ENCODE measurements around the gene HEG1. TPM values are rescaled to one million over a fixed set of nuclear protein-coding genes. Genes with fewer than 3 reads are reported as not detected.

Gene HEG1
- total RNA-seq, 1 experiment from 2014 or later: 23.3 TPM

DNA sequence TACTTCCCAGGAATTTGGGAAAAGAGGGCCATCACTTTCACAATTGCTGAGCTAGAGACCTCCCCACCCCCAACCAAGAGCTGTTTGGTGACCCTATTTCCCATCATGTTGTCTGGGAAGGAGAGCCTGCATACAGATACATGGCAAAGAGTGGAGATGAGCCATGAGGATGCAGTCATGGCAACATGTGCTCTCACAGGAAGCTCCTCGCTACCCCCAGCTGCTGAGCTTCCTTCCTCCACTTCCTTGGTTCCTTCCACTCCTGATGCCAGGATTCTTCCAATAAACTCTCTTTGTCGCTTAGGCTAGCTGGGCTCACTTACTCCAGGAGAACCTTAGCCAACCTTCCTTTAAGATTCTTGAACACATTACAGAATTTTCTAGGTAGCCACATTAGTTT lies 72.9 kb downstream of the HEG1 start:
- Histone ChIP-seq H3K27me3 (no peaks in the 10 kb centered on the region), H3K4me1 (peaks cover 12% of the 10 kb centered on the region), H3K36me3 (peaks cover 30% of the 10 kb centered on the region), H3K4me3 (no peak overlapping the region), H3K9me3 (replicated peaks) (no peaks in the 10 kb centered on the region), H3K27ac (no peak overlapping the region)
- DNase-seq: no peak

DNA sequence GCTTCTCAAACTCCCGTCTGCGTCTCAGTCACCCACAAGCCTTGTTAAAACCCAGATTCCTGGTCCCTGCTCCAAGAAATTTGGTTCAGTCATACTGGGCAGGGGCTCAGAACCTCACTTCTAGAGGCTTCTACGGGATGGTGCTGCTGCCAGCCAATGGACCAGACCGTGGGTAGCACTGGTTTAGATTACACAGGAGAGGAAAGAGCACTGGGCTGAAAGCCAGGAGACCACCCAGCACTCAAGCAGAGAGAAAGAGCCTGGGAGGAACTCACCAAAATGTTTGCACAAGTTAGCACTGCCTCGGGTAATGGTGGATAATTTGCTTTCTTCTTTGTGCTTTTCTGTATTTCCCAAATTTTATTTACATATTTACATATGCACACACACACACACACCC lies 74.3 kb downstream of the HEG1 start:
- Histone ChIP-seq H3K4me3 (no peak overlapping the region), H3K27ac (no peak overlapping the region), H3K4me1 (peaks cover 12% of the 10 kb centered on the region), H3K9me3 (replicated peaks) (no peaks in the 10 kb centered on the region), H3K36me3 (peaks cover 40% of the 10 kb centered on the region), H3K27me3 (no peaks in the 10 kb centered on the region)
- peak; percentile 36 to 42 for DNase-seq

DNA sequence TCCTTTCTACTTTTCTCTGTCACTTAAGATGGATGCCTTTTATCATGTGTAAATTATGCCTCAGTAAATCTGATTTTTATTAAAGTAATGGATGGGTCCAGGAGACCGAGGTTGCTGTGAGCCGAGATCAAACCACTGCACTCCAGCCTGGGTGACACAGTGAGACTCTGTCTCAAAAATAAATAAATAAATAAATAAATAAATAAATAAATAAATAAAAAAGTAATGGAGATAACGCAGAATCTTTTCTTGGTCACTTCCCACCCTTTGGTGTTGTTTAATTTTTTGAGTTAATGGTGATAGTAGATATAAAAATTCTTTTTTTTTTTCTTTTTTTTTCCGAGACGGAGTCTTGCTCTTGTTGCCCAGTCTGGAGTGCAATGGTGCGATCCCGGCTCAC lies 77.2 kb downstream of the HEG1 start:
- Histone ChIP-seq H3K36me3 (peaks cover 40% of the 10 kb centered on the region), H3K27ac (no peak overlapping the region), H3K9me3 (replicated peaks) (no peaks in the 10 kb centered on the region), H3K4me3 (no peak overlapping the region), H3K27me3 (no peaks in the 10 kb centered on the region), H3K4me1 (no peaks in the 10 kb centered on the region)
- DNase-seq: no peak

- no peak overlapping the region for H3K4me3 ChIP-seq
- no peak overlapping the region for H3K27ac ChIP-seq
- H3K9me3 ChIP-seq (replicated peaks): no peaks in the 10 kb centered on the region
- no peaks in the 10 kb centered on the region for H3K4me1 ChIP-seq
- H3K27me3 ChIP-seq: no peaks in the 10 kb centered on the region
- no peak for DNase-seq
- peaks cover 42% of the 10 kb centered on the region for H3K36me3 ChIP-seq
Observed at GRCh38 chr3:124976383-124976782, 79.4 kb downstream of the HEG1 start.

DNA sequence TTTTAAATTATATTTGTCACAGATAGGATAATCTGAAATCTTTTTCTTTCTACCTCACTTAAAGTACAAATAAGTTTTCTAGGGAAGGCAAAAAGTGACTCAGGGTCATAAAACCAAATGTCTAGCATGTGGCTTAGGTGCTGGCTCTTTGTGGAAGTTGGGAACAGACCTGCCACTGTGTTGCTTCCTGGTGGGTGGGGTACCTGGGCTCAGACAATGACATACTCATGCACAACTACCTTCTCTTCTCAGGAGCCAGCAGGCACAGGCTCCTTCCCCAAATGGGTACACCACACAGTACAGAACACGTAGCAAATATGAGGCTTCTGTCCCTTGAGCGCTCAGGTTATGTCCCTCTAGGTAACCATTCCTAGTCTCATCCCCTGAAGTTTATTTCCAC lies 81.1 kb downstream of the HEG1 start:
- no peaks in the 10 kb centered on the region for H3K9me3 ChIP-seq (replicated peaks)
- H3K4me1 ChIP-seq: no peaks in the 10 kb centered on the region
- H3K27ac ChIP-seq: no peak overlapping the region
- no peaks in the 10 kb centered on the region for H3K27me3 ChIP-seq
- no peak overlapping the region for H3K4me3 ChIP-seq
- no peak for DNase-seq
- peaks cover 44% of the 10 kb centered on the region for H3K36me3 ChIP-seq

DNA sequence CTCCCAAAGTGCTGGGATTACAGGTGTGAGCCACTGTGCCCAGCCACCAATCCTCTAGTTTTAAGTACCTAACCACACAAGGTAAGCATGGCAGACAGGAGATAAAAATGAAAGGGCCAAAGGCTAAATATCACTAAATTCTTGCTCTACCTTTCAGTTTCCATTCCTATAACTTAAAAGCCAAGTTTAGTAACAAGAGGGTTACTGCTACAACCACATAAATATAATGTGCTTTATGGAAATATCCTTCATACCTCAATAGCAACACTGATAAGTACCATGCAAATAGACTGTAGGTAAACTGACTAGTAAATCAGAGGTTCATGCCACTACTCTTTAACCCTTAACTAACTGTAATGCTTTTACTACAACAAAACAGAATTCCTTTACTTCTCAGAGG lies 82.5 kb downstream of the HEG1 start:
- Histone ChIP-seq H3K36me3 (peaks cover 44% of the 10 kb centered on the region), H3K27me3 (no peaks in the 10 kb centered on the region)

DNA sequence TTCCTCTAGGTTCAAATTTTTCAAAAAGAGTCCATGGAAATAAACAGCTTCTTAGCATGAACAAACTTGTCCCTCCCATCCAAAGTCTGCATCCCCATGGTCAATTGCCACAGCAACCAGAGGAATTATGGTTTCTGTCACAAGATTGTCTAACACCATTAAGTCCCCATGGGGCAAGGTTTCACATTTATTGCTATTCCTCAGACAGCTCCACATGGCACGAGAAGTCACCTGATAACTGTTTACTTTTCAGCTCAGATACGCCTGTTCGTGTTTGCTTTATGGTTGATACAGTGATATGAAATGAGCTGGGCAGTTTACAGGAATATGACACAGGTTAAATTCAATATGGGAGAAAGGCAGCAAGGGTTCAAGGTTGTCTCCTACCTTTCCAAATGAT lies 83.3 kb downstream of the HEG1 start:
- Histone ChIP-seq H3K36me3 (peaks cover 41% of the 10 kb centered on the region), H3K27ac (no peak overlapping the region)
- no peak for DNase-seq

More for the DNA sequence above, 82.5 kb downstream of the HEG1 start:
- Histone ChIP-seq H3K9me3 (replicated peaks) (no peaks in the 10 kb centered on the region), H3K4me1 (no peaks in the 10 kb centered on the region), H3K4me3 (no peak overlapping the region), H3K27ac (no peak overlapping the region)
- DNase-seq: no peak

GRCh38 chr3:124969963-124970722 lies 85.7 kb downstream of the HEG1 start:
- peaks cover 33% of the 10 kb centered on the region for H3K36me3 ChIP-seq
- no peaks in the 10 kb centered on the region for H3K27me3 ChIP-seq
- H3K27ac ChIP-seq: no peak overlapping the region
- H3K4me3 ChIP-seq: no peak overlapping the region
- H3K4me1 ChIP-seq: peaks cover 3% of the 10 kb centered on the region; the same call in 1 of the 2 replicates
- H3K9me3 ChIP-seq (replicated peaks): no peaks in the 10 kb centered on the region
- DNase-seq: no peak

More for the DNA sequence above, 83.3 kb downstream of the HEG1 start:
- Histone ChIP-seq H3K27me3 (no peaks in the 10 kb centered on the region), H3K4me3 (no peak overlapping the region), H3K9me3 (replicated peaks) (no peaks in the 10 kb centered on the region), H3K4me1 (no peaks in the 10 kb centered on the region)

- Histone ChIP-seq H3K27ac (no peak overlapping the region), H3K4me1 (peaks cover 3% of the 10 kb centered on the region; the same call in 1 of the 2 replicates), H3K9me3 (replicated peaks) (no peaks in the 10 kb centered on the region), H3K27me3 (no peaks in the 10 kb centered on the region), H3K4me3 (no peak overlapping the region), H3K36me3 (peaks cover 31% of the 10 kb centered on the region)
- DNase-seq: no peak
Observed at GRCh38 chr3:124969190-124969589, 86.6 kb downstream of the HEG1 start.

DNA sequence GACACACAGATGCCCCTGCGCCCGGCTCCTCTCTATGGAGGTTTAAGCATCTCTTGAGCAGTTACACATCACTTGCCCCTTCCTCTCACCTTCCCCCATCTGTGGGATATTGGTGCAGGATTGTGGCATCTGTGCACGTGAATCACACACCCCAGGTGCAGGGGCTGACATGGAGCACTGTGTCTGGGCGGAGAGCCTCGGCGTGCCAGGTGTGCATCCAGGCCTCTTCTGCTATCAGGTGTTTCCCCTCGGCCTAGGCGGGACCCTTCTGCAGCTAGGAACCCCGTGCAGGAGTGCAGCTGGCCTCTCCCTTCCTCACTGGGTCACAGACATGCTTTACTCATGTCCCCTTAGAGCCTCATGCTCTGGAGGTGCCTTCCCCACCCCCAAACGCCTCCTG lies 87.8 kb downstream of the HEG1 start:
- H3K4me3 ChIP-seq: no peak overlapping the region
- H3K36me3 ChIP-seq: peaks cover 20% of the 10 kb centered on the region
- no peaks in the 10 kb centered on the region for H3K9me3 ChIP-seq (replicated peaks)
- no peak overlapping the region for H3K27ac ChIP-seq
- DNase-seq: no peak
- peaks cover 3% of the 10 kb centered on the region; the same call in 1 of the 2 replicates for H3K4me1 ChIP-seq
- no peaks in the 10 kb centered on the region for H3K27me3 ChIP-seq

- no peak for DNase-seq
- Histone ChIP-seq H3K4me3 (no peak overlapping the region), H3K27ac (no peak overlapping the region), H3K4me1 (peaks cover 3% of the 10 kb centered on the region; the same call in 1 of the 2 replicates), H3K27me3 (no peaks in the 10 kb centered on the region), H3K36me3 (peaks cover 13% of the 10 kb centered on the region), H3K9me3 (replicated peaks) (no peaks in the 10 kb centered on the region)
Observed at GRCh38 chr3:124966521-124967445, 89.0 kb downstream of the HEG1 start.

- no peaks in the 10 kb centered on the region for H3K27me3 ChIP-seq
- H3K4me3 ChIP-seq: no peak overlapping the region
- no peak overlapping the region for H3K27ac ChIP-seq
- peaks cover 7% of the 10 kb centered on the region; the same call in 1 of the 2 replicates for H3K4me1 ChIP-seq
- peak in 1 of 2 experiments; percentile 13 for DNase-seq
- H3K9me3 ChIP-seq (replicated peaks): no peaks in the 10 kb centered on the region
- H3K36me3 ChIP-seq: peaks cover 13% of the 10 kb centered on the region
Observed at GRCh38 chr3:124965413-124965812, 90.4 kb downstream of the HEG1 start.

- no peak for DNase-seq
- Histone ChIP-seq H3K4me1 (peaks cover 7% of the 10 kb centered on the region; the same call in 1 of the 2 replicates), H3K4me3 (no peak overlapping the region)
Observed at GRCh38 chr3:124964387-124964786, 91.4 kb downstream of the HEG1 start.

DNA sequence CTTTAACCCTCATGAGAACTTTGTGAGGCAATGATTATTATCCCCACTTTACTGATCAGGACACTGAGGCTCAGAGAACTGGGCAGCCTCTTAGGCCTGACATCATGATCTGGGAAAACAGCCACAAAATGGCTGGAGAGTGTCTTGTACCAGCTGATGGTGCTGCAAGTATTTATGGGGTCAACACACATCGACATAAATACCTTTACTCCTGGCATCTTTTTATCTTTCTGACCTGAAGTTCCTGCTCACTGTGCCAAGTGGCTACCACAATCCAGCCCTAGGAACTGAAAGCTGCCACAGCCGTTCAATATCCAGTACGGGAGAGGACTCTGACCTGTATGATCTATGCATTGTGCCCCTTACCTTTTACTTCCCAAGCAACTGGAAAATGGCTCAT lies 92.0 kb downstream of the HEG1 start:
- Histone ChIP-seq H3K4me1 (peaks cover 7% of the 10 kb centered on the region; the same call in 1 of the 2 replicates), H3K27me3 (no peaks in the 10 kb centered on the region), H3K27ac (no peak overlapping the region), H3K36me3 (peaks cover 7% of the 10 kb centered on the region), H3K9me3 (replicated peaks) (no peaks in the 10 kb centered on the region), H3K4me3 (no peak overlapping the region)
- DNase-seq: no peak

More at GRCh38 chr3:124964387-124964786, 91.4 kb downstream of the HEG1 start:
- no peaks in the 10 kb centered on the region for H3K27me3 ChIP-seq
- H3K27ac ChIP-seq: no peak overlapping the region
- no peaks in the 10 kb centered on the region for H3K9me3 ChIP-seq (replicated peaks)
- H3K36me3 ChIP-seq: peaks cover 9% of the 10 kb centered on the region

DNA sequence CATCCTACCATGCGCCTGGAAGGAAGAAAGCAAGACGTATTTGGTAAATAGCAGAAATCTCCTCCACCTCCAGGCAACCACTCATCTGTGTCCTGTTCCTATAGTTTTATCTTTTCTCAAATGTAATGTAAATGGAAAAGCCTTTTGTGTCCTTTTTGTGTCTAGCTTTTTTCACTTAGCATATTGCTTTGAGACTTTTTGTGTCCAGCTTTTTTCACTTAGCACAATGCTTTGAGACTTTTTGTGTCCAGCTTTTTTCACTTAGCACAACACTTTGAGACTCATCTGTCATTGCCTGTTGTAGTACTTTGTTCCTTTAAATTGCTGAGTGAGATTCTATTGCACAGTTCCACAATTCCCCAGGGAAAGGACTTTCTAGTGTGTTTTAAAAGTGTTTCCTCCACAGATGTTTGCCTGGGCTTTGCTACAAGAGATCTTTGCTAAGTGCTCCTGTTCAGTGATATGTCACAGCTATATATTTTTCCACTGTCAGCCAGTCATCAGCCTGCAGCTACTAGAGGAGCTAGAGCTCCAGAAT lies 93.3 kb downstream of the HEG1 start:
- no peak for DNase-seq
- H3K4me1 ChIP-seq: peaks cover 7% of the 10 kb centered on the region; the same call in 1 of the 2 replicates
- no peak overlapping the region for H3K27ac ChIP-seq
- H3K4me3 ChIP-seq: no peak overlapping the region
- no peaks in the 10 kb centered on the region for H3K27me3 ChIP-seq
- no peaks in the 10 kb centered on the region for H3K36me3 ChIP-seq
- no peaks in the 10 kb centered on the region for H3K9me3 ChIP-seq (replicated peaks)

Measured in SJCRH30 (cell line).